Measurements from ENCODE around the gene NECAB2.

Gene NECAB2

DNA sequence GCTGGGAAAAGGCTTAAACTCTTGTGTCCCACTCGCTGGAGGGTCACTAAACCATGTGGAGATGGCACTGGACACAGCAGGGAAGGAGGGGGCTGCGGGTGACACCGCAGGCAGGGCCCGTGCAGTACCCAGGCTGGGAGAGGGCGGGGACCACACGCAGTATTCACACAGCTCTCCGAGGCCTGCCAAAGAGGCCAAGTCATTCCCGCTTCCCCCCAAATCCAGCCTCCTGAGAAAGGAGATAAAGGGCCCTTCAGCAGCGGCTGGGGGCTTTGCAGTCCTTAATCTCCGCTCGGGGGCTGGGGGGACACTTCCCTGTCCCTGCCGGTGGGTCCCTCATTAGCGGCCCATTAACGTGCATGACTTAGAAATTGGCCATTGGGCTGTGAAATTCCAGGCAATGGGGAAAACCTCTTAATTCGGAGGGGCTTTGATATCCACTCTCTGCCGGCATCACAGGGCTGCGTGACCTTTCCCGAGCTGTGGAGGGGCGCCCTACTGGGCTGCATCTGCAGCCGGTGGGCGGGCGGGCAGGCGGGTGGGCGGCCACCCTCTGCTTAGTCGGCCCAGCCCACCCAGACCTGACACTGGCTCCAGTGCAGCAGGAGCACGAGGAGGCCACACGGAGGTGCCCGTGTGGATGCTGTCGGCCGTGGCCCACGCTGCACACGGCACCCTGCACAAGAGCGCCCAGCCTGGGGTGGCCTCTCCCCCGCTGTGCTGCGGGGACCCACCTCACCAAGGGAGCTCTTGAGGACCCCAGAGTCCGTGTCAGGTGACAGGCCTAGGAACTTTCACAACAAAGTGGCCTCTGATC lies 77.2 kb downstream of the NECAB2 start:
- no peak for DNase-seq (ENCODE audit: low spot score)

DNA sequence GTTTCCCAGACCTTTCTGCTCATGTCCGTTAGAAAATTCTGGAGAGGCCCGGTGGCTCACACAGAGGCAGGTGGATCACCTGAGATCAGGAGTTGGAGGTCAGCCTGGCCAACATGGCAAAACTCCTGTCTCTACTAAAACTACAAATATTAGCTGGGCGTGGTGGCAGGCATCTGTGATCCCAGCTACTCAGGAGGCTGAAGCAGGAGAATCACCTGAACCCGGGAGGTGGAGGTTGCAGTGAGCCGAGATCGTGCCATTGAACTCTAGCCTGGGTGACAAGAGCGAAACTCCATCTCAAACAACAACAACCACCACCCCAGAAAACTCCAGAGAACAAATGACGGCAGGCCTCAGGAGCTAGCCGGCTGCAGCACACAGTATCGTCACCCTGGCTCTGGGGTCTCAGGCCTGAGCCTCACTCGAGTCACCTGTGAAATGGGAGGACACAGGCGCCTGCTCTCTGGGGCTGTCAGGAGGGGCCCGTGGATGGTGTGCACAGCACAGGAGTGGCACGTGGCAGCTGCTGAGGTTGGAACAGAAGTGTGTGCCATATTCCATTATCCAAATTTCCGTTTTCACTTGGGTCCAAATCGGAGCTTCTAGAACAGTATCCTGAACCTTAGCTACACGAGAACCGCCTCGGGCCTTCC lies 77.9 kb downstream of the NECAB2 start:
- no peak for DNase-seq (ENCODE audit: low spot score)

GRCh38 chr16:84047206-84047605 lies 79.2 kb downstream of the NECAB2 start:
- DNase-seq (ENCODE audit: low spot score): no peak

DNA sequence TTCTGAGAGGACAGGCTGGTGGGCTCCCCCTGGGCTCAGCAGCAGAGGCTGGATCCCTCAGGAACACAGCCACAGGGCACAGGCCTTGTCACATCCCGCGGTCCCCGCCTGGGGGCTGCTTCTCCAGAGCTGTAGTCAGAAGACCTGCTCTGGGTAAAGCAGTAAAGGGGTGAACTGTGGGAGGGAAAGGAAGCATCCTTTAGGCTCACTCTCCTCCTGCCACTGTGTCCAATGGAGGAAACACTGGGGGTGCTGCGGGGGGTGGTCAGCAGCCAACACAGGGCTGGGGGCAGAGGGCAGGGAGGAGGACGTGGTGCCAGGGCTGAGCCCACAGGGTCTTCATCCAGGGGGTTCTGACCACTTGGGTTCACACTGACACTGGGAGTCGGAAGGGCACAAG lies 79.6 kb downstream of the NECAB2 start:
- no peak for DNase-seq (ENCODE audit: low spot score)

GRCh38 chr16:84048270-84048669 lies 80.2 kb downstream of the NECAB2 start:
- DNase-seq (ENCODE audit: low spot score): no peak

- DNase-seq (ENCODE audit: low spot score): no peak
These were observed 80.8 kb downstream of the NECAB2 start for GRCh38 chr16:84048871-84049270.

- no peak for DNase-seq (ENCODE audit: low spot score)
These were observed 81.5 kb downstream of the NECAB2 start for GRCh38 chr16:84049403-84050060.

DNA sequence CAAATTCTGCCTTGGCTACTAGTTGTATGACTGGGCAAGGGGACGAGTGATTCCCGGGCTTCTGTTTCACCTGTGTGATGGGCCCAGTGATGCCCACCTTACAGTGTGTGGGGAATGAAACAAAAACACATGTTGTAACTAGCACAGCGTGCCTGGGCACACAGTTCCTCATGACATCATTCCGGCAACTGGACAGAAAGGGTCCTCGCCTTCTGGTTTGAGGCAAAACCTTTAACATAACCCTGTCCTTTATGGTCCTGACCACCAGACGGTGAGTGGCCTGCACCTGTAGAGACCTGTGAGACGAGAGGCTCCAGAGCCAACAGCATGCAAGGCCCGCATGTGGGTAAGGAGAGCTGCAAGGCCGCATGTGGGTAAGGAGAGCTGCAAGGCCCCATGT lies 82.3 kb downstream of the NECAB2 start:
- DNase-seq (ENCODE audit: low spot score): no peak

DNA sequence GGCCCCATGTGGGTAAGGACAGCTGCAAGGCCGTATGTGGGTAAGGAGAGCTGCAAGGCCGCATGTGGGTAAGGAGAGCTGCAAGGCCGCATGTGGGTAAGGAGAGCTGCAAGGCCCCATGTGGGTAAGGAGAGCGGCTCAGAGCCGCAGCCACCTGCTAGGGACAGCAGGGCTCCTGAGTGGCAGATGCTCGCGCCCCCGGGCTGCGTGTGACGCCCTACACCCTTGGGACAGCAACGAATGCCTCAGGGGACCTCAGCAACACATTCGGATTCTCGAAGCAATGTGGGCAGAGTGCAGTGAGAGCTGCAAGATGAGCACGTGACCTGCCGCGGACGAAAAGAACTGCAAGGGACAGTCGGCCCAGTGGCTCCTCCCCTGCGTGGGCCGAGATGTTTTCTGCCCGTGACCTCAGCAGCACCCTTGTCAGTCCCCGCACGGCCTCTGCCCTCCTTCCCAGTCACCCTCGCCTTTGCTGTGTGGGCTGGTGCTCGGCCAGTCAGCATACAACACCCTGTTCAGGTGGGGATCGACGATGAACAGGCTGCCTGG lies 84.1 kb downstream of the NECAB2 start:
- DNase-seq (ENCODE audit: low spot score): no peak
